GM12891 (cell line): Measurements from ENCODE around the gene ARHGAP8.

ENCODE experiments used
- PAX5 ChIP-seq: IDR thresholded peaks from 2 replicates; pipeline ENCODE4 v1.6.1; 2011; ENCODE audit warnings: low read length, moderate library complexity, mild to moderate bottlenecking; ENCODE audit not compliant: insufficient read depth, severe bottlenecking
- POLR2A ChIP-seq: IDR thresholded peaks from 2 replicates; pipeline ENCODE4 v1.6.1; 2011; ENCODE audit warnings: low read depth, low read length, control low read depth
- POLR2AphosphoS5 ChIP-seq: IDR thresholded peaks from 2 replicates; pipeline ENCODE4 v1.6.1; 2011; ENCODE audit warnings: low read depth, low read length, control low read depth
- POU2F2 ChIP-seq: IDR thresholded peaks from 2 replicates; pipeline ENCODE4 v1.6.1; 2011; ENCODE audit warnings: low read depth, mild to moderate bottlenecking, control low read depth, low read length, moderate library complexity
- SPI1 ChIP-seq: IDR thresholded peaks from 2 replicates; pipeline ENCODE4 v1.6.1; 2011; ENCODE audit warnings: low read depth, low read length, control low read depth
- TAF1 ChIP-seq: IDR thresholded peaks from 2 replicates; pipeline ENCODE4 v1.6.1; 2011; ENCODE audit warnings: low read depth, low read length, control low read depth

DNA sequence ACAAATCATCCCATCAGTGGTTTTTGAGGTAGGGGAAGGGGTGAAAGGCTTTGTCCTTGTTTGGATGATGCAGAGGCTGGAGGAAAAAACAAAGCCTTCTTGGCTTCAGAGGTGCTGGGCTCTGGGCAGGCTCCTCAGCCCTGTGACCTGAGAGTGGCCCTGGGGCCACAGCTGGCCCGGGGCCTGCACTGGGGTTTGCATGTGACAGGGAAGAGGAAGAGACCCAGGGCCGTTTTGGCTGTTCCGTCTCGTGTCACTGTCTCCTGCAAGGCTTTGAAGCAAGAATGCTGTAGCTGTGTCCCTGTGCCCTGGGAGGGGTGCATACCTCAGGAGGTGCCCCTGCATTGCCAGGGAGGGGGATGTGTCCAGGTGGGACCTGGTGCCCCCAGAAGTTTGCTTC, 12.6 kb downstream of the ARHGAP8 start:
- TF ChIP-seq POLR2AphosphoS5 (no peak), POLR2A (no peak), SPI1 (no peak), POU2F2 (no peak), TAF1 (no peak), PAX5 (no peak)
